ENCODE results near the gene MSN.

GRCh38 chrX:65758505-65758904 is 91.1 kb downstream of the MSN start:
- no peak for TF ChIP-seq ZNF558 (tag by site-specific recombination; IDR thresholded peaks at IDR 0.05)
- TF ChIP-seq, protein P1, sequence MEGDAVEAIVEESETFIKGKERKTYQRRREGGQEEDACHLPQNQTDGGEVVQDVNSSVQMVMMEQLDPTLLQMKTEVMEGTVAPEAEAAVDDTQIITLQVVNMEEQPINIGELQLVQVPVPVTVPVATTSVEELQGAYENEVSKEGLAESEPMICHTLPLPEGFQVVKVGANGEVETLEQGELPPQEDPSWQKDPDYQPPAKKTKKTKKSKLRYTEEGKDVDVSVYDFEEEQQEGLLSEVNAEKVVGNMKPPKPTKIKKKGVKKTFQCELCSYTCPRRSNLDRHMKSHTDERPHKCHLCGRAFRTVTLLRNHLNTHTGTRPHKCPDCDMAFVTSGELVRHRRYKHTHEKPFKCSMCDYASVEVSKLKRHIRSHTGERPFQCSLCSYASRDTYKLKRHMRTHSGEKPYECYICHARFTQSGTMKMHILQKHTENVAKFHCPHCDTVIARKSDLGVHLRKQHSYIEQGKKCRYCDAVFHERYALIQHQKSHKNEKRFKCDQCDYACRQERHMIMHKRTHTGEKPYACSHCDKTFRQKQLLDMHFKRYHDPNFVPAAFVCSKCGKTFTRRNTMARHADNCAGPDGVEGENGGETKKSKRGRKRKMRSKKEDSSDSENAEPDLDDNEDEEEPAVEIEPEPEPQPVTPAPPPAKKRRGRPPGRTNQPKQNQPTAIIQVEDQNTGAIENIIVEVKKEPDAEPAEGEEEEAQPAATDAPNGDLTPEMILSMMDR (tag by site-specific recombination; IDR thresholded peaks at IDR 0.05) = no peak
- no peak for TF ChIP-seq FEZF1 (tag by site-specific recombination; IDR thresholded peaks at IDR 0.05)
- TF ChIP-seq KLF16 (tag by site-specific recombination; IDR thresholded peaks at IDR 0.05) = no peak
